ENCODE measurements around the gene TRIM47.

TRIM47 gene

DNA sequence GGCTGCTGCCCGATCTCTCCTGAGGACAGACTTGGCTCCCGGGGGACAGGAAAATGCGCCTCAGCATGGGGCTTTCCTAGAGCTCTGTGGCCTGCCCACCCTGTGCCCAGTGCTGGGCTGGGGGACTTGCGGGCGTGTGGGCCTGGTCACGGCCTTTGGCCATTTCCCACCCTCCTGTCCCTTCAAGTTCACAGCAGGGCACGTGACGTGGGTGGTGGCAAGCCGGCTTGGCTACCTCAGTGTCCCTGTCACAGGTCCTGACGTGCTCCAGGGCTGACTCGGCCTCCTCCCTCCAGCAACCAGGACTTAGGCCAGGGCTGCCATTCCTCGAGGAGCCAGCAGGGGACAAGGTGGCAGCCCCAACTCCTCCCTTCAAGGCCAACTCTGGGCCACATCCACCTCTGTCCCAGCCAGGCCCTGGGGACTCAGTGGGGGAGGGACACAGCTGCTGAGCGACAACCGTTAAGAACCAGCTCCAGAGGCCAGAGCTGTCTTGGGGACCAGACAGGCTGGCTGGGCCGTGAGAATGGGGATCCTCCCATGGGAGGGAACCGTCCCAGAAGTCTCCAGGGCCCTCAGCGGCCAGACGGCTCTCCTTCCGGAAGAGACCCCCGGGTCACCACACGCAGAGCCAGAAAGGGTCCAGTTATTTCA is 33.2 kb downstream of the TRIM47 start:
- DNase-seq: peak; percentile 48

DNA sequence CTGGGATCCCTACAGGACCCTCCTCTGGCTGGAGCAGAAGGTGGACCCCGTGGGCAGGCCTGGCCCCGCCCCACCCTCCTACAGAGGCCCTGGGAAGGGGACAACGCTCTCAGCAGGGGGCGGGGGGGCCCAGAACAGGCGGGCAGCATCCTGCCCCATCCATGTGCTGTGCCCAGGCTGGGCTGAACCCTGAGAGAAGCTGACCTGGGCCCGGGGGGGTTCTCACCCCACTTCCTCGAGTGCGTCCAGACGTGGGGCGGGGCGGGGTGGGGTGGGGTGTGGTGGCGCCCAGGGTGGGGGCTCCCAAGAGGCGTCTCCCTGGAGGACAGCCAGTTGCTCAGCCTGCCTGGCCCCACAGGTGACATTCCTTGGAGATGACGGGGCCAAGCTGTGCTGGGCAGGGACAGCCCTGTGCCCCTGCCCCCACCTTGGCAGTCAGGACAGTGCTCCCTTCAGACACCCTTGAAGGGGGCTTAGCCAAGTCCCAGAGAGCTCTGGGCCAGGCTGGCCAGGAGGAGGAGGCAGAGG is 33.8 kb downstream of the TRIM47 start:
- DNase-seq: no peak

DNA sequence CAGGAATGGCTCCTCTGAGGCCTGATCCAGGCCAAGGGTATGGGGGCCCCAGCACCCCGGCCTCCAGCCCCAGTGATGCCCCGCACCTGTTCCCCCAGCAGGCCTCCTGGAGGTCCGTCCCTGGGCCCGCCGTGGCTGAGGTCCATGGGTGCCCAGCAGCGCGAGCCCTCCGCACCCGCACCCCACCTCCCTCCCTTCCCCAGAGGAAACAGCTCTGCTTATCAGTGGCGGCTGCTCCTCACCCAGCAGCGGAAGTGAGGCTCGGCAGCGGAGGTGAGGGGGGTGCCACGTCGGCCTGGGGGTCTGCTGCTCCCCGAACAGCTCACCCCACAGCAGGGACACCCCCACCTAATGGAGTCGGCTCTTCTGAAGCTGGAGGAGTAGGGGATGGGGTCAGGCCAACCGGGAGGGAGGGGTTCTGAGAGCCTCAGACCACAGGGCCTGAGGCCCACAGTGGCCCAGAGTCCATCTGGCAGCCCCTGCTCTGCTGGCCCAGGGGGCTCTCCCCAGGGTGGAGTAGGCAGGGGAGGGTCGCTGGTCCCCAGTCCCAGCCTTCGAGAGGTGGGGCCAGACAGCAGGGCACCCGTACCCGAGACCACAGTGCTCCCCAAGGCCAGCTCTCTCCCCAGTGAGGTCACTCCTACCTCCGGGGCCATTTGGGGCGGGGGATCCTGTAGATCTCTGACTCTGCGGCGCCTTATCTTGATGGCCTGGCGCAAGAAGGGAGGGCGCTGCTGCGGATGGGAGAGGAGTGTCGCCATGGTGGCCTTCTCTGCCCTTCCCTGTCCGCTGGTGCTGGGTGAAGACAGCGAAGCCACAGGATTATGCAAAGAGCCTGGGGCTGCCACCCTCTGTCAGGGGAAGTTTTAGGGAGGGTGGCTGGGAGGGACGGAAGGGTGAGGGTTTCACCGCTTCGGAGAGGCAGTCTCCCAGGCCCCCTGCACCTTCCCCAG is 34.5 kb downstream of the TRIM47 start, which contains the start of gene UNC13D:
Gene UNC13D (minus strand): TSS at position 828 of the 953 bp plus-strand sequence. CDS start 67 bp downstream, at position 761.
- DNase-seq: peak; percentile 75

DNA sequence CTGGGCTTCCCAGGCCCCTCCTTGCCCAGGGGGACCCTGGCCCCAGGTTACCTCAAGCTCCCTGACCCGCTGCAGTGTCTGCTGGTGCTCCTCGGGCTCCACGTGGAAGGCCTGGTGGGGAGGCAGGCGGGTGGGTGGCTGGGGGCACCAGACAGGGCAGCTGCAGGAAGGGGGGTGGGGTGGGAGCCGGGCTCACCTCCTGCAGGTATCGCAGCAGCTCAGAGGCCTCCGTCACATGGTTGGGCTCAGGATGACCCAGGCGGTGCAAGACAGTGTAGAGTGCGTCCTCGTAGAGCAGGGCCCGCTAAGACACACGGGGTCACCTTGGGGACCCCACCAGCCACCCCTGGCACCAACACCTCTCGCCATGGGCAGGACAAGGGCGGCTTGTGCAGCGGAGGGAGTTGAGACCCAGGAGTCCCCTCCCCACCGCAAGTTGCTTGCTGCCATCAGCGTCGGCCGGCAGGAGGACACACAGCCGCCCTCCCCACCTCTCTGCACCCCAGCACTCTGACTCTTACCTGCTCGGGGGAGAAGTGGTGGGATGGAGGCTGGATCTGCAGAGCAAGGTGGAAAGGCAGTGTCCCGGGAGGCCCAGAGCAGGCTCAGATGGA is 35.3 kb downstream of the TRIM47 start:
- DNase-seq: peak; percentile 31

DNA sequence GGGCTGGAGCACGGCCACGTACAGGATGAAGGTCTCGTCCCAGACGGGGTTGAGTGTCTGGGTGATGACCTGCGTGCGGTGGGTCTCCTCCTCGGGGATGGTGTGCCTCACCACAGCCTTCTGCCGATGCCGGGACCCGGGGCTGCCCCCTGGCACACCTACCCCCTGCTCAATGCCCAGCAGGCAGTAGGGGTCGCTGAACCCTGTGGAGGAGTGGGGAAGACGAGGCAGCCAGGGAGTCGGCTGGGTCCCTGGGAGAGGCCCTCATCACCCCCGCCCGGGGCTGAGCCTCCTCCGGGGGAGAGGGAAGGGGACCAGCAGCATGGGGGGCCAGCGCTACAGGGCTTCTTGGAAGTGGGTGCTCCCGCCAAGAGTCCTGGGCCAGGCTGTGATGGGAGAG is 36.0 kb downstream of the TRIM47 start:
- no peak for DNase-seq

DNA sequence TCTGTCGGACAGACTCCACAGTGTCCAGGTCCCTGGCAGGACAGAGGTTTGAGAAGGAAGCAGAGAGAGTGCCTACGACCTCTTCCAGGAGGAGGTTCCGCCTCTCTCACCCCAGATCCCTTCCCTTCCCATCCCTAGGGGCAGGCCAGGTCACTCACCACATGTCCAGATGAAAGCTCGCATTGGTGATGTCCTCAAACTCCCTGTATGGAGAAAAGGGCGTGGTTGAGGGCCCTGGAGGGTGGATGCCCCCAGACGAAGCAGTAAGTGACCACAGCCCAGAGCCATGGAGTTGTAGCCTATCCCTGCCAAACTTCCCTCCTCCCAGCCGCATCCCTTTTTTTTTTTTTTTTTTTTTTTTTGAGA is 37.6 kb downstream of the TRIM47 start:
- no peak for DNase-seq

DNA sequence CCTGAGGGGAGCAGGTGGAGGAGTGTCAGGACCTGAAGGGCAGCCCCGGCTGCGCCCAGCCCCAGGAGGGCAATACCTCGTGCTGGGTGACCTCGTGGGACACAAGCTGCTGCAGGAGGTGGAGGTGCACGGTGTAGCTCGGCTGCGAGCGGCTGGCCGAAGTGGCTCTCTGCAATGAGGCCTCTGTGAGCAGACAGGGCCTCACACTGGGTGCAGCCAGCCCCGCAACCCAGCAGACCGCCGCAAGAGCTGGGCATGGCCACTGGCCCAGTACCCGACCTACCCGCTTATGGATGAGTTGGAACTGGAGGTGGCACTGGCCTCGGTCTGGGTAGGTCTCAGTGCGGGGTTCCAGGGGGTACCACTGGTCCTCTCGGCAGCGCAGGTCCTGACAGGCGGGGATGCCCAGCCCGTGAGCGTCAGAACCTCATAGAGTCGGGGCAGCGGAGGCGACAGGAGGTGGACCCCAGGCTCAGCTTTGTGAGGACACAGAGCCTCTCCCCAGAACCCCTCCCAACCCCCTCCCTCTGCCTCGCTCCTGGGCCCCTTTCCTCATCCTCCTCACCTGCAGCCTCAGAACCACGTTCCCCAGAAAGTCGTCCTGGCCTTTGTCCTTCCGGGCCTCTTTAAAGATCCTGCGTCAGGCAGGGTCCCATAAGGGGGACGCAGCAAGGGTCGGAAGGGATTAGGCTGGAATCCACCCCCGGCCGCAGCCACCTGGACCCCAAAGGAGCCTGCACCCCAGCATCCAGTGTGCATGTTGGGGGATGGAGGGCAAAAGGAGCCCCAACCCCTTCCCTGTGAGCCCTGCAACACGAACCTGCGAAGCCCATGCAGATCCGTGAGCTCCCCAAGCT is 38.2 kb downstream of the TRIM47 start:
- no peak for DNase-seq

DNA sequence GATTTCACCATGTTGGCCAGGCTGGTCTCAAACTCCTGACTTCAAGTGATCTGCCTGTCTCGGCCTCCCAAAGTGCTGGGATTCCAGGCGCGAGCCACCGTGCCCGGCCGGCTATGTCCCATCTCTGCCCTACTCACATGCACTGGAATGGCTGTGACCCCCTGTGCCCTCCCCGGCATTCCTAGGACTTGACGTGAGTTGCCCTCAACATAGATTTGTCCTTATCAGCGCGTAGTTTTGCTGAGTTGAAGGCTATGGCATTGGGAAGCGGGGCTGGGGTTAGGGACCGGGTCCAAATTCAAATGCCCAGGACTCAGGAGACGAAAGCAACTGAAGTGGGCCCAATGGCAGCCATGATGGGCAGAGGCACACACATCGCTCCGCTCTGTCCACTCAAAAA is 40.0 kb downstream of the TRIM47 start:
- DNase-seq: no peak

DNA sequence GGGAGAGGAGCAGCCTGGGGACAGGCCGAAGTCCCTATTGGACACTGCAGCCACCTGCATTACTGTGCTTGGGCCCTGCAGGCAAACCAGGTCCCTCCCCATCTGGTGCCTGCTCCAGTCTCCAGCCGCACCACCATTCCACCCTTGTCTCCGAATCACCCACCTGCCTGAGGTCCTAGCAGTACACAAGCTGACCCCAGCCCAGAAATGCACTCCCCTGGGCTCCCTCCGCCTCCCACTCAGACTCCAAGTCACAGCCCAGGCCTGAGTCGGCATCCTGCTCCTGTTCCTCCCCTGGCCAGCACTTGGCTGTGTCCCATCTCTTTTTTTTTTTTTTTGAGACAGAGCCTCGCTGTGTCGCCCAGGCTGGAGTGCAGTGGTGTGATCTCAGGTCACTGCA is 40.5 kb downstream of the TRIM47 start:
- no peak for DNase-seq

DNA sequence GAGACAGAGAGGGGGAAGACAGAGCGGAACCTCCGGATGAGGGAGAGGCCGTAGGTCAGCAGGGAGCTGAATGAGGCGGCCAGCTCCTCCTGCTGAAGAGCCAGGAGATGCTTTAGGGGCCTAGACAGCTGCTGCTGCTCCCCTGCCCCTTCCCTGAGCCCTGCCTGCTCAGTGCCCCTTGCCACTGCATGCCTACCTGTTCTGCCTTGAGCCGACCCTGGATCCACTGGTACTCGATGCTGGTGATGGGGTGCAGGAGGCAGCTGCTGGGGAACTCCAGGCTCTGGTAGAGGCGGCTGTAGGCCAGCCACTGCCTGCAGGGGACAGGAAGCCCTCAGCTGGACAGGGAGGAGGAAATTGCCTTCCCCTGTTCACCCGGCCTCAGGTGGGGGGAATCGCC is 41.8 kb downstream of the TRIM47 start:
- DNase-seq: no peak

DNA sequence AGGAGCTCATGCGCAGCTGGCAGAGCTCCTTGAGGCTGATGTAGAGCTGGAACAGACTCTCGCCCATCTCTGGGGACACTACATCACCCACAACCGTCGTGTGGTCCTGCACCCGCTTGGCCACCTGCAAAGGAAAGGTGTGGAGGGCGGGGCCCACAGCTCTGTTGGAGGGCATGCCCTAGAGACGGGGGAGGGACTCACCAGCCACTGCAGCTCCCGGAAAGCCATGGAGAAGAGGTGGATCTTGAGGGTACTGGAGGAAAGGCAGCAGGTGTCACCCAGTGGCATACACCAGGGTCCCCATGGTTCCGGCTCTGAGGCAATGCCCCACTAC is 42.8 kb downstream of the TRIM47 start:
- DNase-seq: no peak

DNA sequence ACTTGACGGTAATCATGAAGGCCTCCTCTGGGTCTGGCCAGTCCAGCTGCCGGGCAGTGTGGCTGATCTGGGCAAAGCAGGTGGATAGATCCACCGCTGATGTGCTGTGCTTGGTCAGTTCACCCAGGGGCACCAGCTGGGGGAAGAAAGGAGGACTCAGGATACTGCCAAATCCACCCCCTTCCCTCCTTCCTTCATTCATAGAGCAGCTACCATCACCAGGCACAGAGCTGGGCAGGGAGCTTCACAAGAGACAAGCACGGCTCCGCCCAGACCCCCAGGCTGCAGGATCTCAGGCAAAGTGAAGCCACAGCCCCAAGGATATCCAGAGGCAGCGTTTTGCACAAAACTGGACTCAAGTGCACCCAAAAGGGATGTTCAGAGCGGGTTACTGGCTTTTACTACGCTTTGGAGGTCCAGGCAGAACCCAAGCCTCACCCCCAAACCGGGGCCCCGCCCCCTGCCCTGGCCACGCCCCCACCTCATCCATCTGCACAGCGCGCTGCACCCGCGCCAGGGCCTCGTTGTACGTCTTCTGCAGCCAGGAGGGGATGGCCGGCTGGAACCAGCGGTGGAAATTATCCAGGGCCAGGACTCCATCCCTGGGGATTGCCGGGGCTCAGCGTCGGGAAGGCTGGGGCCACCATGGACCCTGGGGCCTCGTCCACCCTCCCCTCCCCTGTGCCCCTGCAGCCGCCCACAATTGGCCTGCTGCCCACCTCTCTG is 43.3 kb downstream of the TRIM47 start:
- DNase-seq: no peak

DNA sequence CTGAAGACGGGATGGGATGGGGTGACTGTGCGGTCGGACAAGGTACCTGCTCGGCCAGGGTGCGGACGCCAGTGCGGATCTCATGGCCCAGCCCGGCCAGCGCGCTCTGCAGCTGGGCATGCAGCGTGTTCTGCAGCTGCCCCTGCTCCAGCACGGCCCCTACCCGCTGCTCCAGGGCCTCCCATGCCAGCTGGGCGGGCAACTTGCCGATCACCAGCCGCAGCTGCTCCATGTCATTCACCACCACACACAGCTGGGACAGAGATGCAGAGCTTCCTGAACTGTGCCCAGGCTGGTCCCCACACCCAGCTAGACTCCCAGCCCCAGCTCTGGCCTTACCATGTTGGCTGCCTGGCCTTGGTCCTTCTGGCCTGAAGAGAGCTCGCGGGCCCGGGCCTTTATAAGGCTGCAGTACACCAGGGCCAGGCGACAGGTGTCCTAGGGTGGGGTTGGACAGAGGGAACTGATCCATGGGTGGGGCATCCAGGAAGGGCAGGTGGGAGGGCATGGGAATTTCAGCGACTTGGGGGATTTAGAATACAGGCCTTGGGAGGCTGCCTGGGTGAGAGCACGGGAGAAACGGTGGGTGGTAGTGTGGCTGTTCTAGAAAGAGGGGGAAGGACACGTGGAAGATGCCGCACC is 44.0 kb downstream of the TRIM47 start:
- no peak for DNase-seq

DNA sequence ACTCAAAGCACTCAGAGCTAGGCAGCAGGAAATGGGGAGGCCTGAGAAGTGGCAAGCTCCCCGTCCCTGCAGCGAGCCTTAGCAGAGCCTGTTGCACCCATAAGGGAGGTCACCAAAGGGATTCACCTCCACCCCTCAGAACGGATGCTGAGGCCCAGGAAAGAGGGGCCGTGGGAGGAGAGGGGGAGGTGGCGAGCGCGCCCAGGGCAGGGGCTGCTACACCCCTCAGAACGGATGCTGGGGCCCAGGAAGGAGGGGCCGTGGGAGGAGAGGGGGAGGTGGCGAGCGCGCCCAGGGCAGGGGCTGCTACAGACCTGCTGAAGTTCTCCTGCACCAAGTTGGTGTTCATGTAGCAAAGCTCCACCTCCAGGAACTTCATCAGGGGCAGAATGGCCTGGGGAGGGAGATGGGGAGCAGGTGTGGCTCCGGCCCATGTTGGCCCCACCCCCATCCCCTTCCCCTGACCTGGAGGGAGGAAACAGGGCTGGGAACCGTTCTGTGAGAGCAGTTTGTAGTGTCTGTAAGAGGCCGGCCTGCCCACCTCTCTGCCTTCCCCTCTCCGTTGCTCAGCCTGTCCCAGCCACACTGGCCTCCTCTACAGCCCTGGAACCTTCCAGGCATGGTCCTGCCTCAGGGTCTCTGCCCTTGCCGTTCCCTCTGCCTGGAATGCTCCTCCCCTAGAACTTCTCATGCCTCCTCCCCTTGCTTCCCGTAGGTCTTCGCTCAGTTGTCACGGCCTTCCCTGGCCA is 45.6 kb downstream of the TRIM47 start:
- peak; percentile 36 for DNase-seq

DNA sequence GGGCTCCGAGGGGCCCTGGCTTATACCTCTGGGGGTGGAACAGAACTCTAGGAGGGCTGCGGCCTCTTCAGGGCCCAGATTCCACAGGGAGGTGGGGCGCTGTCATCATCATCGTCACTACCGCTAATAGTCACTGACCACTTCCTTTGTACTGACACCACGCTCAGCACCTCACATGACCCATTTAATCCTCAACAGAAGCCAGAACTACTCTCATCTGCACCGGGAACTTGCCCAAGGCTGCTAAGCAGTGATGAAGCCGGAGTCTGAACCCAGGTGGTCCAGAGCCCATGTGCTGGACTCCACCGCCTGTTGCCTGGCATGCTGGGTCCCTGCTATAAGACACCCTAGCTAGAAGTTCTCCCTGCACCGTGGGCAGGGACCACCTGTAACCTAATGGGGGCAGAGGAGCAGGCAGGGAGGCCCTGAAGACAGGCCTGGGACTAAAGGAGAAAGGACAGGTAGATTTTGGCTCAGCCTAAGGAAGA is 46.2 kb downstream of the TRIM47 start:
- DNase-seq: peak; percentile 53

DNA sequence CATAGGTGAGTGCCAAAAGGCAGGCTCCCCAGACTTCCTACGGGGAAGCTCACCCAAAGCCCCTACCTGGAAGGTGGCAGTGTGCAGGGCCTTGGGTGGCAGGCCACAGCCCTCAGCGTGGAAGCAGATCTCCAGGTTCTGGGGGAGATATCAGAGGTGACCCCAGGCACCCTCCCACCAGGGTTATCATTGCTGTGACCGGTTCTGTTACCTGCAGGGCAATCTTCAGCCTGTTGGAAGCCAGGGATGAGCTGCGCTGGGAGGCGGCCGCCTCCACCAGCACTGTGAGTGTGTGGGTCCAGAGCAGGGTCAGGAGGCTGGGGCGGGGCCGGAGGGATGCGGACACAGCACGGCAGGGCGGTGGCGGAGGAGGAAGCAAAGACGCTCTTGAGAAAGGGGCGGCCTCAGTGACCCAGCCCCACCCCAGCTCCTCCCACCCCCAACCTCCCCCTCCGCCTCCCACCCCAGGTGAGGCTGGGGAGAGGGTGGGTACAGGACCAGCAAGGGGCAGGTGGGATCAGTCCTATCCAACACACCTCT is 47.3 kb downstream of the TRIM47 start:
- no peak for DNase-seq

DNA sequence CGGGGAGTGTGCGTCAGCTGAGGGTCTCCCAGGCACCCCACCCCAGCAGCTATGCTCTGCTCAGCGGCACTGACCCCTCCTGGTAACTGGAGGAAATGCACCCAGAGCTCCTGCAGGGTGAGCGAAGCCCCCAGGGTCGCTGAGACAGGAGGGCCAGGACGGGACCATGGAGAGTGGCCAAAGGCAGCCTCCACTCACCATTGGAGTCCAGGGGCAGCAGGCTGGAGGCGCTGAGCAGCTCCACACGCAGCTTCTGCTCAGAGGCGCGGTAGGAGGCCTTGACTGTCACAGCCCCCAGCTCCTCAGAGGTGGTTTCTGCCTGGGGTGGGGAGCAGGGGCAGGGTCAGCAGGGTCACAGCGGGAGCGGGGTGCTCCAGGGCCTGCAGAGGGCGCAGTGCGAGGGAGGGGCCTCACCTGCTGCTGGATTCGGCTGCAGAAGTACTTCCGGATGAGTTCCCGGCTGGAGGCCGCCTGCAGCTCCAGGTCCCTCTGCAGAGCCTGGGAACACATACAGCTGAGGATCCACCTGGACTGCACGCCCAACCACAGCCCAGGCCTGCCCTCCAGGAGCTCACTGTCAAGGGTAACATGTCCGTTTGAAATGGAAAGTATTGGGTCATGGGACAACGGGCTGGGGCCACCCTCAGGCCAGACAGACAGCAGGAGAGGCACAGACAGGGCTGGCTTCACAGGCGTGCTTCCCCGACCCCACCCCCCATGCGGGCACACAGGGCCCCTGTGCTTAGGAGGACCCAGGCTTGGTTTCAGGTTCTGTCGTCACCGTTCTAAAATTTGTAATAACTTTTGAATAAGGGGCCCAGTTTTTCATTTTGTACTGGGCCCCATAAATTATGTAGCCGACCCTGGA is 48.0 kb downstream of the TRIM47 start:
- peak; percentile 37 for DNase-seq

DNA sequence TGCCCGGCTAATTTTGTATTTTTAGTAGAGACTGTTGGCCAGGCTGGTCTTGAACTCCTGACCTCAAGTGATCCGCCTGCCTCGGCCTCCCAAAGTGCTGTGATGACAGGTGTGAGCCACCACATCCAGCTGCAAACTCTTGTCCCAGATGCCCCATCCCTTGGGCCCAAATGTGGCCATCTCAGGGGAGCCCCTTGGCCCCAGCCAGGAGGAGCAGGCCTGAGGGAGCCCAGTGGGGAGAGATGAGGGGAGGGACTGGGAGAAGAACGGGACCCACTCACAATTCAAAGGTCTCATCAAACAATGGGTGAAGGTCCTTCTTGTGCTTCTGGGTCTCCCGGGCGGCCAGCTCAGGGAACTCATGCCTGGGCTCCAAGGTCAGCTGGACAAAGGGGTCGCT is 48.6 kb downstream of the TRIM47 start:
- no peak for DNase-seq

DNA sequence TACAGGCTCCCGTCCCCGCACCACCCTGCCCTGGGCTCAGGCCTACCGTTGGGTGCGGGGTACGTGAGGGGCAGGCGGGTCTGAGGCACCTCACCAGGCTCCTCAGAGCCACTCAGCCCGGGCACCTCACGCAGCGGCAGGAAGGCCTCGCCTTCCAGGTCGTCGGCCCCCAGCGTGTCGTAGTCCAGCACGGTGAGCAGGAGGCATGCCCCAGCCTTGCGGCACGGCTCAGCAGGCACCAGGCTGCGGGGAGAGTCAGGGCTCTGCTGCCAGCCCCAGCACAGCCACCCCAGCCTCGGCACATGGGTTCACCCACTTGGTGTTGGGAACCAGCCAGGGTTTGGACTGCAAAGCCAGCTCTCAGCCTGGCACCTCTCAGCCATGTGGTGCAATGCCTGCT is 49.6 kb downstream of the TRIM47 start:
- DNase-seq: no peak

Data from activated gamma-delta T cell treated with Interleukin-2 at 50 U/mL for 16 hours (primary cell).